ENCODE results near the gene GARIN5A.

The GARIN5A gene

DNA sequence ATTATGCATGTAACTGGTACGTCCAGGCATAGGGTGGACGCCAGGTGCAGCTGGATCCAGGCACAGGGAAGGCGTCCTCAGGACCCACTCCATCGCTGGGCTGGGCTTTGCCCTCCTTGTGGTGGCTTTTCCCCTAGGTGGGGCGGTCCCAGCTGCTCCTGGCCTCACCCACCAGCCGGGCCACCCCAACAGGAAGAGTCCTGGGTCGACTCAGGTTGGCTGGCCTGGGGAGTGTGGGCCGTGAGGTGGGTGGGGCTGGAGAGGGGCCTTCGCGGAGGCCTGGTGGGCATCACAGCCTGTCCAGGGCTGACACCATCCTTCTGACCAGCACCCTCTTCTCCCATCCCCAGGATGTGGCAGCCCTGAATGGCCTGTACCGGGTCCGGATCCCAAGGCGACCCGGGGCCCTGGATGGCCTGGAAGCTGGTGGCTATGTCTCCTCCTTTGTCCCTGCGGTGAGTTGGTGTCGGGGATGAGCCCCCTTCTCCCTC is 3.2 kb upstream of the GARIN5A start:
- H3K4me1 ChIP-seq (ENCODE audit: control extremely low read depth in 1 of 4, control insufficient read depth in 4 of 4, insufficient read depth in 4 of 4, low read length in 3 of 4) = peaks cover 0 to 16% (median 11%) of the 10 kb centered on the region in 4 experiments
- no peak overlapping the region for H3K27ac ChIP-seq (ENCODE audit: insufficient read depth in 1 of 2, low read depth in 1 of 2, low read length in 2 of 2, poor library complexity in 1 of 2, severe bottlenecking in 2 of 2)
- WGBS (ENCODE audit: insufficient coverage) = 97% methylated on average over 12 of the region's 16 CpGs
- peaks cover 0 to 7% (median 0%) of the 10 kb centered on the region in 5 experiments for H3K9me3 ChIP-seq (ENCODE audit: control extremely low read depth in 1 of 5, control insufficient read depth in 4 of 5, insufficient read depth in 2 of 5, low read depth in 1 of 5, low read length in 4 of 5)
- ChIA-PET POLR2A (no interaction called here), CTCF (interaction anchor here (0.7 to 1.7 kb wide), 3 partner anchors 19 to 550 kb away, joined by 3 to 5 read pairs (median 5); no protein-coding TSS in a partner anchor)
- DNase-seq = no peak
- peaks cover 5 to 55% (median 44%) of the 10 kb centered on the region in 4 experiments for H3K36me3 ChIP-seq (ENCODE audit: control insufficient read depth in 4 of 4, insufficient read depth in 4 of 4, low read length in 3 of 4)
- H3K4me3 ChIP-seq (ENCODE audit: control insufficient read depth in 1 of 7, extremely low read depth in 1 of 7, insufficient read depth in 4 of 7, low read depth in 2 of 7, low read length in 6 of 7) = no peak overlapping the region
- H3K27me3 ChIP-seq (replicated peaks in 2 of 5; ENCODE audit: control insufficient read depth in 4 of 5, insufficient read depth in 5 of 5, low read length in 4 of 5) = no peaks in the 10 kb centered on the region

DNA sequence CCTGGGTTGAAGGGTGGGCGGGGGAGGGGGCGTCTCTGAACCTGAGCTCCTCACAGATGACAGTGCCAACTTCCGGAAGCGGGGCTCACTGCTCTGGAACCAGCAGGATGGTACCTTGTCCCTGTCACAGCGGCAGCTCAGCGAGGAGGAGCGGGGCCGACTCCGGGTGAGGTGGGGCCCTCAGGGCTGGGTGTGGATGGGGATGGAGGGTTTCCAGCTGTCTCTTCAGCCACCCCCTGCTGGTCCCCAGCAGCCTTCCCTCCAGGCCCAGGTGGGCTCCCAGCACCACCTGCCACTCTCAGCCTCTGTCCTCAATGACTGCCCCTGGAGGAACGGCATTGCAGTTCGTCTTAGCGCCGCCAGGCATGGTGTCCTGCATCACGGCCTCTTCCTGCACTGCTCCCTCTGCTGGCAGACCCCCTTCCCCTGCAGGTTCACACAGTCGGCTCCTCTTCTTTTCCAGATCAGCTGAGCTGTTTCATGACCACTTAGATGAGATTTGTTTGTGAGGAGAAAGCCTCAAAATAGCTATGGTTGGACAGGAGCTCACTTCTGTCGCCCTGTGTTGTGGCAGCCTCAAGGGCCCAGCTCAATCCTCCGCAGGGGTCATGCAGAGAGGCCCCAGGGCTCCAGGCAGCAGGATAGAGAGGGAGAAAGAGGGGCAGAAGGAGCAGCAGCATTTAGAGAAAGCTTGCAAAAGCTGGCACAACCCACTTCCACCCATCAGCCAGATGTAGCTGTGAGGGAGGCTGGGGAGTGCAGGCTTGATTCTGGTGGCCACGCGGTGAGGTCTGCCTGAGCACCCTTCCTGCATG is 2.5 kb upstream of the GARIN5A start:
- H3K27ac ChIP-seq (ENCODE audit: insufficient read depth in 1 of 2, low read depth in 1 of 2, low read length in 2 of 2, poor library complexity in 1 of 2, severe bottlenecking in 2 of 2) = no peak overlapping the region
- peaks cover 0 to 7% (median 0%) of the 10 kb centered on the region in 5 experiments for H3K9me3 ChIP-seq (ENCODE audit: control extremely low read depth in 1 of 5, control insufficient read depth in 4 of 5, insufficient read depth in 2 of 5, low read depth in 1 of 5, low read length in 4 of 5)
- POLR2A ChIA-PET = no interaction called here
- WGBS (ENCODE audit: insufficient coverage) = 92% methylated on average over 10 of the region's 19 CpGs
- CTCF ChIA-PET = interaction anchor here (1.1 to 1.7 kb wide), 4 partner anchors 19 to 108 kb away, joined by 3 to 5 read pairs (median 4); no protein-coding TSS in a partner anchor
- peaks cover 0 to 16% (median 11%) of the 10 kb centered on the region in 4 experiments for H3K4me1 ChIP-seq (ENCODE audit: control extremely low read depth in 1 of 4, control insufficient read depth in 4 of 4, insufficient read depth in 4 of 4, low read length in 3 of 4)
- H3K4me3 ChIP-seq (ENCODE audit: control insufficient read depth in 1 of 7, extremely low read depth in 1 of 7, insufficient read depth in 4 of 7, low read depth in 2 of 7, low read length in 6 of 7) = no peak overlapping the region
- peaks cover 5 to 53% (median 42%) of the 10 kb centered on the region in 4 experiments for H3K36me3 ChIP-seq (ENCODE audit: control insufficient read depth in 4 of 4, insufficient read depth in 4 of 4, low read length in 3 of 4)
- no peaks in the 10 kb centered on the region for H3K27me3 ChIP-seq (replicated peaks in 2 of 5; ENCODE audit: control insufficient read depth in 4 of 5, insufficient read depth in 5 of 5, low read length in 4 of 5)
- DNase-seq = peak; percentile 36 to 59 (median 50)

GRCh38 chr19:50477751-50478515 is 1.3 kb upstream of the GARIN5A start:
- H3K36me3 ChIP-seq (ENCODE audit: control insufficient read depth in 4 of 4, insufficient read depth in 4 of 4, low read length in 3 of 4) = peaks cover 5 to 47% (median 36%) of the 10 kb centered on the region in 4 experiments
- peaks cover 0 to 16% (median 11%) of the 10 kb centered on the region in 4 experiments for H3K4me1 ChIP-seq (ENCODE audit: control extremely low read depth in 1 of 4, control insufficient read depth in 4 of 4, insufficient read depth in 4 of 4, low read length in 3 of 4)
- 99% methylated on average over 14 of the region's 17 CpGs for WGBS (ENCODE audit: insufficient coverage)
- peak overlapping the region in 3 of 7 experiments; percentile 89 to 98 (median 95) for H3K4me3 ChIP-seq (ENCODE audit: control insufficient read depth in 1 of 7, extremely low read depth in 1 of 7, insufficient read depth in 4 of 7, low read depth in 2 of 7, low read length in 6 of 7)
- DNase-seq = no peak
- H3K27ac ChIP-seq (ENCODE audit: insufficient read depth in 1 of 2, low read depth in 1 of 2, low read length in 2 of 2, poor library complexity in 1 of 2, severe bottlenecking in 2 of 2) = no peak overlapping the region
- H3K27me3 ChIP-seq (replicated peaks in 2 of 5; ENCODE audit: control insufficient read depth in 4 of 5, insufficient read depth in 5 of 5, low read length in 4 of 5) = no peaks in the 10 kb centered on the region
- POLR2A ChIA-PET = no interaction called here
- CTCF ChIA-PET = interaction anchor here (1.1 to 1.7 kb wide), 3 partner anchors 17 to 107 kb away, joined by 3 to 5 read pairs (median 3); no protein-coding TSS in a partner anchor
- H3K9me3 ChIP-seq (ENCODE audit: control extremely low read depth in 1 of 5, control insufficient read depth in 4 of 5, insufficient read depth in 2 of 5, low read depth in 1 of 5, low read length in 4 of 5) = peaks cover 0 to 7% (median 0%) of the 10 kb centered on the region in 5 experiments

GRCh38 chr19:50476907-50477238 is 225 bp upstream of the GARIN5A start:
- ChIA-PET CTCF (no interaction called here), POLR2A (no interaction called here)
- WGBS (ENCODE audit: insufficient coverage) = 22% methylated on average over 17 of the region's 20 CpGs
- H3K4me1 ChIP-seq (ENCODE audit: control extremely low read depth in 1 of 4, control insufficient read depth in 4 of 4, insufficient read depth in 4 of 4, low read length in 3 of 4) = peaks cover 0 to 16% (median 11%) of the 10 kb centered on the region in 4 experiments
- peaks cover 5 to 39% (median 29%) of the 10 kb centered on the region in 4 experiments for H3K36me3 ChIP-seq (ENCODE audit: control insufficient read depth in 4 of 4, insufficient read depth in 4 of 4, low read length in 3 of 4)
- no peaks in the 10 kb centered on the region for H3K27me3 ChIP-seq (replicated peaks in 2 of 5; ENCODE audit: control insufficient read depth in 4 of 5, insufficient read depth in 5 of 5, low read length in 4 of 5)
- DNase-seq = no peak
- H3K4me3 ChIP-seq (ENCODE audit: control insufficient read depth in 1 of 7, extremely low read depth in 1 of 7, insufficient read depth in 4 of 7, low read depth in 2 of 7, low read length in 6 of 7) = peak overlapping the region; percentile 84 to 98 (median 89)
- peak overlapping the region; percentile 33 to 81 for H3K27ac ChIP-seq (ENCODE audit: insufficient read depth in 1 of 2, low read depth in 1 of 2, low read length in 2 of 2, poor library complexity in 1 of 2, severe bottlenecking in 2 of 2)
- peaks cover 0 to 7% (median 0%) of the 10 kb centered on the region in 5 experiments for H3K9me3 ChIP-seq (ENCODE audit: control extremely low read depth in 1 of 5, control insufficient read depth in 4 of 5, insufficient read depth in 2 of 5, low read depth in 1 of 5, low read length in 4 of 5)

GRCh38 chr19:50475736-50476223 is 868 bp downstream of the GARIN5A start:
- Histone ChIP-seq H3K27ac (ENCODE audit: insufficient read depth in 1 of 2, low read depth in 1 of 2, low read length in 2 of 2, poor library complexity in 1 of 2, severe bottlenecking in 2 of 2) (no peak overlapping the region), H3K4me1 (ENCODE audit: control extremely low read depth in 1 of 4, control insufficient read depth in 4 of 4, insufficient read depth in 4 of 4, low read length in 3 of 4) (peaks cover 0 to 16% (median 11%) of the 10 kb centered on the region in 4 experiments)

GRCh38 chr19:50475101-50475568 is 1.5 kb downstream of the GARIN5A start:
- CTCF ChIA-PET = interaction anchor here (1.1 to 1.3 kb wide), 2 partner anchors 9 to 12 kb away, joined by 4 to 5 read pairs; no protein-coding TSS in a partner anchor
- Histone ChIP-seq H3K4me3 (ENCODE audit: control insufficient read depth in 1 of 7, extremely low read depth in 1 of 7, insufficient read depth in 4 of 7, low read depth in 2 of 7, low read length in 6 of 7) (no peak overlapping the region), H3K27ac (ENCODE audit: insufficient read depth in 1 of 2, low read depth in 1 of 2, low read length in 2 of 2, poor library complexity in 1 of 2, severe bottlenecking in 2 of 2) (no peak overlapping the region), H3K9me3 (ENCODE audit: control extremely low read depth in 1 of 5, control insufficient read depth in 4 of 5, insufficient read depth in 2 of 5, low read depth in 1 of 5, low read length in 4 of 5) (peaks cover 0 to 7% (median 0%) of the 10 kb centered on the region in 5 experiments), H3K36me3 (ENCODE audit: control insufficient read depth in 4 of 4, insufficient read depth in 4 of 4, low read length in 3 of 4) (peaks cover 5 to 25% (median 19%) of the 10 kb centered on the region in 4 experiments), H3K27me3 (replicated peaks in 2 of 5; ENCODE audit: control insufficient read depth in 4 of 5, insufficient read depth in 5 of 5, low read length in 4 of 5) (no peaks in the 10 kb centered on the region), H3K4me1 (ENCODE audit: control extremely low read depth in 1 of 4, control insufficient read depth in 4 of 4, insufficient read depth in 4 of 4, low read length in 3 of 4) (peaks cover 0 to 16% (median 11%) of the 10 kb centered on the region in 4 experiments)
- POLR2A ChIA-PET = interaction anchor here (0.6 kb wide), 1 partner anchor 98 kb away, joined by 3 read pairs; no protein-coding TSS in a partner anchor
- DNase-seq = no peak
- 90% methylated on average over 11 of the region's 12 CpGs for WGBS (ENCODE audit: insufficient coverage)

More at GRCh38 chr19:50475736-50476223, 868 bp downstream of the GARIN5A start:
- 84% methylated on average over 28 of the region's 29 CpGs for WGBS (ENCODE audit: insufficient coverage)
- Histone ChIP-seq H3K9me3 (ENCODE audit: control extremely low read depth in 1 of 5, control insufficient read depth in 4 of 5, insufficient read depth in 2 of 5, low read depth in 1 of 5, low read length in 4 of 5) (peaks cover 0 to 7% (median 0%) of the 10 kb centered on the region in 5 experiments), H3K4me3 (ENCODE audit: control insufficient read depth in 1 of 7, extremely low read depth in 1 of 7, insufficient read depth in 4 of 7, low read depth in 2 of 7, low read length in 6 of 7) (peak overlapping the region in 1 of 7 experiments; percentile 98), H3K27me3 (replicated peaks in 2 of 5; ENCODE audit: control insufficient read depth in 4 of 5, insufficient read depth in 5 of 5, low read length in 4 of 5) (no peaks in the 10 kb centered on the region), H3K36me3 (ENCODE audit: control insufficient read depth in 4 of 4, insufficient read depth in 4 of 4, low read length in 3 of 4) (peaks cover 5 to 31% (median 22%) of the 10 kb centered on the region in 4 experiments)
- CTCF ChIA-PET = no interaction called here
- DNase-seq = no peak
- POLR2A ChIA-PET = no interaction called here
